Gastroesophageal sphincter (tissue), 4 donors: Measurements from ENCODE around the gene TFPI2. TPM values are rescaled to one million over a fixed set of nuclear protein-coding genes. Genes with fewer than 3 reads are reported as not detected.

ENCODE experiments used
- ATAC-seq: fragments of 150-250 bp; one replicate; pipeline ENCODE4 v1.9.1; 2016; ENCODE audit warnings: mild to moderate bottlenecking, moderate library complexity
- H3K27ac ChIP-seq, 4 donors: fragments of 200-600 bp; sonication (generic) in 3 of 4; 1 replicate in 3 of 4; 2 replicates in 1 of 4; pipeline ENCODE4 v1.5.1; 2016 to 2019
- H3K27me3 ChIP-seq: fragments of 200-600 bp; sonication (generic); one replicate; pipeline ENCODE4 v1.5.1; 2019
- H3K36me3 ChIP-seq, 2 donors: fragments of 200-600 bp; sonication (generic); one replicate each; pipeline ENCODE4 v1.5.1; 2019; ENCODE audit warnings: control low read depth in 1 of 2
- H3K4me1 ChIP-seq, 3 donors: fragments of 200-600 bp; sonication (generic); 1 replicate in 2 of 3; 2 replicates in 1 of 3; pipeline ENCODE4 v1.5.1; 2016 to 2019; ENCODE audit warnings: control low read depth in 2 of 3
- H3K4me3 ChIP-seq, 2 donors: fragments of 200-600 bp; sonication (generic); one replicate each; pipeline ENCODE4 v1.5.1; 2019; ENCODE audit warnings: mild to moderate bottlenecking in 1 of 2, moderate library complexity in 1 of 2
- H3K9me3 ChIP-seq, 3 donors: fragments of 200-600 bp; sonication (generic); one replicate each; pipeline ENCODE4 v1.5.1; 2017 to 2019; ENCODE audit warnings: control low read depth in 2 of 3
- CTCF ChIP-seq, 4 experiments: fragments of 200-600 bp in 2 of 4; fragments of 450-650 bp in 2 of 4; sonication (generic) in 1 of 4; IDR thresholded peaks; one replicate each; pipeline ENCODE4 v1.5.1; 2017 to 2019; ENCODE audit warnings: antibody characterized with exemption in 4 of 4, mild to moderate bottlenecking in 2 of 4, moderate library complexity in 2 of 4
- EP300 ChIP-seq: sonication (generic); formaldehyde crosslinking; IDR thresholded peaks from one replicate; pipeline ENCODE4 v1.6.1; 2017; ENCODE audit warnings: antibody characterized with exemption, mild to moderate bottlenecking
- POLR2A ChIP-seq, 2 donors: fragments of 450-650 bp; IDR thresholded peaks; one replicate each; pipeline ENCODE4 v1.6.1; 2017; ENCODE audit warnings: antibody characterized with exemption in 2 of 2, mild to moderate bottlenecking in 2 of 2, moderate library complexity in 1 of 2
- POLR2AphosphoS5 ChIP-seq: sonication (generic); formaldehyde crosslinking; IDR thresholded peaks from one replicate; pipeline ENCODE4 v1.6.1; 2017; ENCODE audit warnings: antibody characterized with exemption
- WGBS, 2 donors: methylation state at CpG; one replicate each; pipeline ENCODE4 v1.1.5; 2018; ENCODE audit warnings: low coverage in 1 of 2; 5-methylcytosine and 5-hydroxymethylcytosine counted together
- total RNA-seq, 4 donors: library from RNA; depleted of rRNA; stranded (reverse); fragments of >200 nt; gene quantifications; one replicate each; pipeline ENCODE4 v1.1.0, GENCODE V29; 2016

The TFPI2 gene
- total RNA-seq, 4 donors from 2014 or later = 0.85 to 40.1 (median 5.6) TPM

- H3K27ac ChIP-seq = no peak overlapping the region
- H3K9me3 ChIP-seq = no peaks in the 10 kb centered on the region
- no peaks in the 10 kb centered on the region for H3K27me3 ChIP-seq
- no peak for ATAC-seq
- TF ChIP-seq POLR2AphosphoS5 (no peak), EP300 (no peak), CTCF (IDR thresholded peaks at IDR 0.05) (no peak), POLR2A (IDR thresholded peaks at IDR 0.05) (no peak)
- H3K36me3 ChIP-seq = no peaks in the 10 kb centered on the region
- no peak overlapping the region for H3K4me3 ChIP-seq
- no peaks in the 10 kb centered on the region for H3K4me1 ChIP-seq
Observed at GRCh38 chr7:93856323-93856722, 34.2 kb downstream of the TFPI2 start.

DNA sequence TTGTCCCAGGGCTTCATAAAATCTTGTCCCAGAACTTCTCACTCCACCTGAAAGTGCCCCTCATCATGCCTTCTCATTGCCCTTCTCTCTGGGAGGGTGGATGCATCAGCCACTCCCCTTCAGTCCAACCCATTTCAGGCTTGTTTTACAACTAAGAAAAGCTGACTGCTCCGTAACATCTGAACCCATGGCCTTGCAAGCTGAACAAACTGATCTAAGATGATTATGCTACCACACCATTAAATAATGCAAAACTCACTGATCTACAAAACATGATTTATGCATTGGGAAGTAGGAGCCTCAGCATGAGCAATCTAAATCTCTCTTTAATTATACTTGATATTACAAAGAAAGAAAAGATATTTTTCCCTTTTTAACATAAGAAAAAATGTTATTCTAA, 34.8 kb downstream of the TFPI2 start:
- Histone ChIP-seq H3K27me3 (no peaks in the 10 kb centered on the region), H3K4me3 (no peak overlapping the region), H3K9me3 (no peaks in the 10 kb centered on the region), H3K4me1 (no peaks in the 10 kb centered on the region), H3K36me3 (no peaks in the 10 kb centered on the region), H3K27ac (no peak overlapping the region)
- WGBS, 2 donors = 33 to 78% methylated on average over 1 of the region's 1 CpG
- TF ChIP-seq CTCF (IDR thresholded peaks at IDR 0.05) (no peak), POLR2AphosphoS5 (no peak), POLR2A (IDR thresholded peaks at IDR 0.05) (no peak)
- no peak for ATAC-seq

DNA sequence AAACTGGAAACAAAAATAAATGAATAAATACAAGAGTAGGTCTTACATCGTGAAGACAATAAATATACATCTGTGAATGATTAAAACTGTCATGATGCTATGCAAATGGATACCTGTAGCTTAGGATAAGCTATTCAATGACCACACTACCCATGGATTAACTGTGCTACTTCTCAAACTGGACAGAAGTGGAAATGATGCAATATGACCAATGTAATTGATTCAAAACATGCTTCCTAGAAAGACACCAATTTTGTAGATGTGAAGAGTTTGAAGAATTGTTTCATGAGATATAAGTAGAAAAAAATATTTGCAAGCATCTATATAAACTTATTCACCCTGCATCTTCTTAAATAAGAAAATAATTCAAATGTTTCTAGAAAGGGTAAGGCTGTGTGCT, 36.1 kb downstream of the TFPI2 start:
- Histone ChIP-seq H3K36me3 (no peaks in the 10 kb centered on the region), H3K27me3 (no peaks in the 10 kb centered on the region), H3K4me3 (no peak overlapping the region), H3K4me1 (no peaks in the 10 kb centered on the region), H3K27ac (no peak overlapping the region), H3K9me3 (no peaks in the 10 kb centered on the region)
- no peak for ATAC-seq
- WGBS, 2 donors = 76 to 77% methylated on average over 1 of the region's 1 CpG
- TF ChIP-seq POLR2A (IDR thresholded peaks at IDR 0.05) = no peak
- no peak for TF ChIP-seq CTCF (IDR thresholded peaks at IDR 0.05)
- TF ChIP-seq POLR2AphosphoS5 = no peak
- TF ChIP-seq EP300 = no peak

- Histone ChIP-seq H3K27me3 (no peaks in the 10 kb centered on the region), H3K9me3 (no peaks in the 10 kb centered on the region), H3K27ac (no peak overlapping the region), H3K4me3 (no peak overlapping the region), H3K36me3 (no peaks in the 10 kb centered on the region), H3K4me1 (no peaks in the 10 kb centered on the region)
- no peak for ATAC-seq
- no peak for TF ChIP-seq EP300
- no peak for TF ChIP-seq POLR2A (IDR thresholded peaks at IDR 0.05)
- no peak for TF ChIP-seq CTCF (IDR thresholded peaks at IDR 0.05)
- TF ChIP-seq POLR2AphosphoS5 = no peak
- WGBS, 2 donors = 85 to 95% methylated on average over 2 of the region's 2 CpGs
Observed at GRCh38 chr7:93851536-93851935, 39.0 kb downstream of the TFPI2 start.

DNA sequence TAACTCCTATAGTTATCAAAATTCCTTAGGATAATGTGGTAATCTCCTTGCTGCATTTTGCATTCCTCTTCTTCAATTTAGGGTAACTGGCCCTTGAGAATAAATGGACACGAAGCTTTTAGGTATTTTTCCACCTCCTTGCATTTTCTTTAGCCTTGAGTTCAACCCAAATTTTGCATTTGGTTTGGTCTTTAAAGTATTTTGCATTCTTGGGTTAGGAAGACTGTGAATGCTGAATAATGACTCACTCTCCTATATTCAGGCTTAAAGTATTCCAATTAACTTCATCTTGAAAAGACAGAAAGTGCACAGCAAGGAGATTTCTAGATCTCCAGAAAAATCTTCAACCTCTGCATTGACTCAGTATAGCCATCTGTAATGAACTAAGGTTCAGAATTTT, 47.3 kb downstream of the TFPI2 start:
- Histone ChIP-seq H3K9me3 (no peaks in the 10 kb centered on the region), H3K36me3 (no peaks in the 10 kb centered on the region), H3K27ac (no peak overlapping the region), H3K27me3 (no peaks in the 10 kb centered on the region), H3K4me3 (no peak overlapping the region), H3K4me1 (no peaks in the 10 kb centered on the region)
- TF ChIP-seq CTCF (IDR thresholded peaks at IDR 0.05) (no peak), POLR2A (IDR thresholded peaks at IDR 0.05) (no peak), EP300 (no peak), POLR2AphosphoS5 (no peak)
- no peak for ATAC-seq
- WGBS, 2 donors = 50 to 60% methylated on average over 1 of the region's 1 CpG
